H9 (cell line): ENCODE results near the gene B3GALT5. TPM values are rescaled to one million over a fixed set of nuclear protein-coding genes. Genes with fewer than 3 reads are reported as not detected.

Experiments used
- DNase-seq: peaks from one replicate; pipeline ENCODE4 v3.0.0-alpha.2; 2017
- H2AFZ ChIP-seq: one replicate; pipeline ENCODE4 v1.6.1; 2013; ENCODE audit warnings: mild to moderate bottlenecking, low read length, control low read depth, moderate library complexity
- H2AK5ac ChIP-seq: 2 replicates; pipeline ENCODE4 v1.6.1; 2013; ENCODE audit warnings: low read length, control low read depth, mixed read lengths; ENCODE audit not compliant: insufficient read length
- H2BK120ac ChIP-seq: one replicate; pipeline ENCODE4 v1.6.1; 2013; ENCODE audit warnings: low read depth, mild to moderate bottlenecking, low read length, control low read depth, inconsistent platforms; ENCODE audit not compliant: poor library complexity, severe bottlenecking
- H2BK12ac ChIP-seq: 2 replicates; pipeline ENCODE4 v1.6.1; 2013; ENCODE audit warnings: low read length, control low read depth, mixed read lengths, low read depth; ENCODE audit not compliant: insufficient read length
- H2BK15ac ChIP-seq: 2 replicates; pipeline ENCODE4 v1.6.1; 2013; ENCODE audit warnings: low read depth, low read length, control low read depth
- H2BK20ac ChIP-seq: one replicate; pipeline ENCODE4 v1.6.1; 2013; ENCODE audit warnings: low read depth, mild to moderate bottlenecking, low read length, control low read depth, inconsistent platforms; ENCODE audit not compliant: poor library complexity, severe bottlenecking
- H2BK5ac ChIP-seq: 2 replicates; pipeline ENCODE4 v1.6.1; 2013; ENCODE audit warnings: low read length, control low read depth, mixed read lengths; ENCODE audit not compliant: insufficient read length
- H3K14ac ChIP-seq: 2 replicates; pipeline ENCODE4 v1.6.1; 2013; ENCODE audit warnings: low read length, control low read depth; ENCODE audit not compliant: insufficient read depth
- H3K18ac ChIP-seq: 2 replicates; pipeline ENCODE4 v1.6.1; 2013; ENCODE audit warnings: low read depth, mild to moderate bottlenecking, mixed read lengths, low read length, control low read depth; ENCODE audit not compliant: insufficient read length
- H3K23ac ChIP-seq: 2 replicates; pipeline ENCODE4 v1.6.1; 2013; ENCODE audit warnings: low read length, control low read depth, mixed read lengths, low read depth; ENCODE audit not compliant: insufficient read length
- H3K23me2 ChIP-seq: 2 replicates; pipeline ENCODE4 v1.6.1; 2013; ENCODE audit warnings: low read depth, mild to moderate bottlenecking, mixed read lengths, low read length, control low read depth; ENCODE audit not compliant: insufficient read length, poor library complexity, severe bottlenecking
- H3K27ac ChIP-seq: 2 replicates; pipeline ENCODE4 v1.5.1; 2013; ENCODE audit warnings: low read length, control low read depth, mixed read lengths, low read depth; ENCODE audit not compliant: insufficient read length
- H3K27me3 ChIP-seq: 2 replicates; pipeline ENCODE4 v1.6.1; 2013; ENCODE audit warnings: low read length, control low read depth, inconsistent platforms; ENCODE audit not compliant: insufficient read depth
- H3K4ac ChIP-seq: 2 replicates; pipeline ENCODE4 v1.6.1; 2013; ENCODE audit warnings: low read depth, mild to moderate bottlenecking, control low read depth, inconsistent platforms, low read length, moderate library complexity
- H3K4me1 ChIP-seq: 2 replicates; pipeline ENCODE4 v1.6.1; 2013; ENCODE audit warnings: low read length, control low read depth, inconsistent platforms; ENCODE audit not compliant: insufficient read depth
- H3K4me2 ChIP-seq: 2 replicates; pipeline ENCODE4 v1.6.1; 2013; ENCODE audit warnings: low read length, control low read depth, mixed read lengths; ENCODE audit not compliant: insufficient read length, insufficient read depth
- H3K56ac ChIP-seq: 2 replicates; pipeline ENCODE4 v1.6.1; 2013; ENCODE audit warnings: low read depth, mild to moderate bottlenecking, mixed read lengths, low read length, control low read depth; ENCODE audit not compliant: insufficient read length
- H3K79me1 ChIP-seq: 2 replicates; pipeline ENCODE4 v1.6.1; 2013; ENCODE audit warnings: low read depth, mild to moderate bottlenecking, moderate library complexity, low read length, control low read depth, inconsistent platforms; ENCODE audit not compliant: insufficient read depth, poor library complexity, severe bottlenecking
- H3K79me2 ChIP-seq: 2 replicates; pipeline ENCODE4 v1.6.1; 2013; ENCODE audit warnings: low read length, control low read depth, inconsistent platforms; ENCODE audit not compliant: insufficient read depth
- H3K9ac ChIP-seq: 2 replicates; pipeline ENCODE4 v1.6.1; 2013; ENCODE audit warnings: low read length, control low read depth, mixed read lengths; ENCODE audit not compliant: insufficient read length; ENCODE audit errors: extremely low read depth
- H3K9me3 ChIP-seq: one replicate; pipeline ENCODE4 v1.6.1; 2013; ENCODE audit warnings: low read depth, low read length, inconsistent platforms; ENCODE audit not compliant: control insufficient read depth
- H3T11ph ChIP-seq: one replicate; pipeline ENCODE4 v1.6.1; 2013; ENCODE audit warnings: mild to moderate bottlenecking, low read length, control low read depth, inconsistent platforms
- H4K20me1 ChIP-seq: one replicate; pipeline ENCODE4 v1.6.1; 2013; ENCODE audit not compliant: control insufficient read depth, insufficient read length, insufficient read depth
- H4K5ac ChIP-seq: 2 replicates; pipeline ENCODE4 v1.6.1; 2013; ENCODE audit warnings: low read depth, mild to moderate bottlenecking, mixed read lengths, low read length, control low read depth; ENCODE audit not compliant: insufficient read length
- H4K8ac ChIP-seq: replicated peaks from 2 replicates; pipeline ENCODE4 v1.6.1; 2013; ENCODE audit warnings: low read length, control low read depth, mixed read lengths, low read depth; ENCODE audit not compliant: insufficient read length
- H4K91ac ChIP-seq: 2 replicates; pipeline ENCODE4 v1.6.1; 2013; ENCODE audit warnings: low read depth, mild to moderate bottlenecking, moderate library complexity, mixed read lengths, low read length, control low read depth; ENCODE audit not compliant: insufficient read length
- H3K27ac Mint-ChIP-seq, 3 experiments: 2 replicates in 2 of 3; 3 replicates in 1 of 3; pipeline ENCODE4 v1.8.0; 2020 to 2021; ENCODE audit warnings: mixed read lengths in 3 of 3, mild to moderate bottlenecking in 1 of 3, moderate library complexity in 1 of 3
- H3K27me3 Mint-ChIP-seq: 2 replicates; pipeline ENCODE4 v1.8.0; 2021; ENCODE audit warnings: low read depth, mild to moderate bottlenecking, moderate library complexity, mixed read lengths
- H3K36me3 Mint-ChIP-seq, 3 experiments: 2 replicates in 2 of 3; 3 replicates in 1 of 3; pipeline ENCODE4 v1.8.0; 2020 to 2021; ENCODE audit warnings: low read depth in 3 of 3, mixed read lengths in 3 of 3; ENCODE audit not compliant: insufficient read depth in 1 of 3
- H3K4me1 Mint-ChIP-seq, 2 experiments: 2 replicates each; pipeline ENCODE4 v1.8.0; 2020; ENCODE audit warnings: mixed read lengths in 2 of 2
- H3K4me3 Mint-ChIP-seq, 2 experiments: 2 replicates in 1 of 2; 3 replicates in 1 of 2; pipeline ENCODE4 v1.8.0; 2020 to 2021; ENCODE audit warnings: mild to moderate bottlenecking in 2 of 2, mixed read lengths in 2 of 2, moderate library complexity in 1 of 2
- H3K9me3 Mint-ChIP-seq, 2 experiments: 2 replicates in 1 of 2; 3 replicates in 1 of 2; pipeline ENCODE4 v1.8.0; 2020; ENCODE audit warnings: mild to moderate bottlenecking in 2 of 2, mixed read lengths in 2 of 2, moderate library complexity in 1 of 2
- CTCF ChIP-seq: fragments of 200-600 bp; sonication (generic); conservative IDR thresholded peaks from 3 replicates; pipeline ENCODE4 v1.8.0; 2021; ENCODE audit warnings: antibody characterized with exemption, mild to moderate bottlenecking
- WGBS: extraction: QIAGEN DNeasy Blood & Tissue Kit; methylation state at CpG from one replicate; pipeline ENCODE4 v1.1.7; 2013; ENCODE audit warnings: missing lambda C conversion rate, low lambda C conversion rate, mixed read lengths; ENCODE audit not compliant: insufficient read length; ENCODE audit errors: extremely low coverage; 5-methylcytosine and 5-hydroxymethylcytosine counted together
- total RNA-seq: library from RNA; stranded (reverse); gene quantifications from 2 replicates; pipeline ENCODE4 v1.2.1, GENCODE V29; 2021

The B3GALT5 gene
- total RNA-seq, 1 experiment from 2014 or later, result 24.7 TPM

- Histone ChIP-seq H2BK12ac (no peak overlapping the region), H4K20me1 (no peaks in the 10 kb centered on the region), H2BK120ac (no peak overlapping the region), H3K79me1 (peaks cover 6% of the 10 kb centered on the region), H3K18ac (no peak overlapping the region), H3K27me3 (no peaks in the 10 kb centered on the region), H3K23ac (no peak overlapping the region), H4K8ac (no peak overlapping the region), H2BK20ac (no peak overlapping the region), H3K56ac (no peak overlapping the region), H3K23me2 (no peaks in the 10 kb centered on the region), H3K14ac (no peak overlapping the region), H3K4me1 (peaks cover 24% of the 10 kb centered on the region), H2BK15ac (no peak overlapping the region), H3K27ac (no peak overlapping the region), H3K4ac (no peak overlapping the region), H3K9ac (no peak overlapping the region), H2AFZ (no peak overlapping the region), H3T11ph (no peak overlapping the region), H4K5ac (no peak overlapping the region), H2AK5ac (no peak overlapping the region), H2BK5ac (no peak overlapping the region), H3K79me2 (peaks cover 12% of the 10 kb centered on the region; the same call in 1 of the 2 replicates), H3K9me3 (no peaks in the 10 kb centered on the region), H4K91ac (no peak overlapping the region), H3K4me2 (no peak overlapping the region)
- Mint-ChIP-seq H3K27me3 (no peaks in the 10 kb centered on the region), H3K27ac (peak overlapping the region in 1 of 3 experiments; percentile 59; a peak in 2 of 7 replicates), H3K4me3 (no peak overlapping the region), H3K9me3 (no peaks in the 10 kb centered on the region), H3K4me1 (peaks cover 53 to 59% of the 10 kb centered on the region in 2 experiments), H3K36me3 (peaks cover 37 to 56% (median 41%) of the 10 kb centered on the region in 3 experiments)
- WGBS, result no CpG with 5 or more reads among the region's 3 CpGs
- TF ChIP-seq CTCF, result no peak
- DNase-seq, result peak; percentile 9
Measured at GRCh38 chr21:39645331-39645730, 32.6 kb downstream of the B3GALT5 start.
